HG03565 (cell line): ENCODE data around the gene PKD1.

Experiments
- ATAC-seq: cut with Tn5 transposase; IDR thresholded peaks from one replicate; pipeline ENCODE4 v1.9.1; 2021; ENCODE audit warnings: mild to moderate bottlenecking, moderate library complexity; ENCODE audit not compliant: unreplicated experiment

The PKD1 gene

DNA sequence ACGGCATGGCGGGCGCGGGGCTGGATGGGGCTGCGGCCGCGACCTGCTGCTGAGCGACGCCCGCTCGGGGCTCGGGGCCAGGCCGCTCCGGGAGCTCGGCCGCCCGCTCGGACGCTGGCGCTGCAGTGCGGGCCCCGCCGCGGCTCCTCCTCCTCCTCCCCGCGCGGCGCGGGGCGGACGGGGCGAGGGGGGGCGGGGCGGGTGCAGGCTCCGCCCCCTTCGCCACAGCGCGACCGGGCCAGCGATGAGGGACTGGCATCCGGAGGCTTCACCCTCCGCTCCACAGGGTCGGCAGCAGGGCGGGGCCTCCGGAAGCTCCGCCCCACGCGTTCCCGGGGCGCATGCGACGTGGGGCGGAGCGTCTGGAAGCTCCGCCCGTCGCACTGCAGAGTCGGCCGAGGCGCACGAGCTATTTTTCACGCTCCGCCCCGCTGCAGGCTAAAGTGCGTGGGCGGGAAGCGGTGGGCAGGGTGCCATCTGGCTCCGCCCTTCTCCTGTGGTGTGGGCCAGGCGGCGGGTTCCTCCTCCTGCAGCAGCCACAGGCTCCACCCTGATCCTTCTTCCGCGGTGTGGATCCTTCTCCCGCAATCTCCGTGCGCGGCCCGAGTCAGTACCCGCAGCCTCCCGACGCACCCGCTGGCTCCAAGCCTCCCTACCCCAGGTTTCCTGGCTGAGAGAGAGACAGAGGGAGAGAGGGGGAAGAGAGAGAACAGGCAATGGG lies at the start of gene PKD1:
PKD1 (minus strand) TSS at position 129 of the 721 bp plus-strand sequence. CDS start 209 bp downstream, outside the sequence.
- peak; percentile 48 for ATAC-seq

DNA sequence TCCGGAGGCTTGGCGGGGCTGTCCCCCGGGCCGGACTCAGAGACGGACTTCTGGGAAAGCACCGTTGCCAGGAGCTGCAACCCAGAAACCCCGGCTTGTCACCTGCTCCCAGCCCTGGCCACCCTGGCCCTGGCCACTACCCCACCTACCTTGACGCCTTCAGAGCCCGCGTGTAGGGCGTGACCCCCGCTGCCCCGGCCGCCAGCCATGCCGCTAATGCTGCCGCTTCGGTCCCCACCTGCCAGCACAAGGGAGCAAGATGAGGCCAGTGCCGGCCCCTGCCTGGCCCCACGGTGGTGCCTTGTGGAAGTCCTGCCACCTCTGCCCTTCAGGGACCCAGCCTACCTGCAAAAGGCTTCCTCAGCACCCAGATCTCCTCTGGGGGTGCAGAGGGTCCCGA lies 49.3 kb upstream of the PKD1 start:
- ATAC-seq: no peak

DNA sequence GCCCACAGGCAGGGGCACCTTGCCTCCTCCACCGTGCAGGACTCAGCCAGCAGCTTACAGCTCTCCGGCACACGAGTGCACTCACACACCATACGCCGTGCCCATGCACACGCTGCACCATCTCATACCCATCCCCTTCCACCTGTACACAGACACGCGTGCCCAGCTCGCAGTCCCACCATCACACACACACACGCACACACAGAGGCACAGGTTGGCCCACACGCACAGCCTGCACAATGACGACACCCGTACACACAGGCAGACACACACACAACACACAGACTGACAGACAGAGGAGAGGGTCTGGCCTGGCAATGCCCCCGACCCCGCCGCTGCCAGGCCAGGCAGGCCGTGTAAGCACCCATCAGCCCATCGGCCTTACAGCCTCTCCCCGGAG lies 48.6 kb upstream of the PKD1 start:
- no peak for ATAC-seq

GRCh38 chr16:2183671-2184070 lies 48.0 kb upstream of the PKD1 start:
- no peak for ATAC-seq

DNA sequence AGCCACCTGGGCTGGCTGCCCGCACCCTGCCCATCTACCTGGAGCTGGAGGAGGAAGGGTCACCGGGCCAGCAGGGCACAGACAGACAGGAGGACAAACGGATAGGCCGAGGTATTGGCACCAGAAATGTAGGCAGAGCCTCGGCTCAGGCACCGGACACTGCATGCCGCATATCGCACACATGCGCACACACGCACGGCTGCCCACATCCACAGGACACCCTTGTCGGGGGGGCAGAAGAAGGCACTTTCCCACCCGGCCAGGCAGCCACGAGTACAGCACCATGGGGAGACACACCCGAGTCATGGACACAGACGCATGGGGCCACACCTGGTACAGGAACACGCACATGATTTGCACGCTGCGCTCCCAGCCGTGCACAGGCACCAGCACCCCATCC lies 46.3 kb upstream of the PKD1 start:
- ATAC-seq: no peak

DNA sequence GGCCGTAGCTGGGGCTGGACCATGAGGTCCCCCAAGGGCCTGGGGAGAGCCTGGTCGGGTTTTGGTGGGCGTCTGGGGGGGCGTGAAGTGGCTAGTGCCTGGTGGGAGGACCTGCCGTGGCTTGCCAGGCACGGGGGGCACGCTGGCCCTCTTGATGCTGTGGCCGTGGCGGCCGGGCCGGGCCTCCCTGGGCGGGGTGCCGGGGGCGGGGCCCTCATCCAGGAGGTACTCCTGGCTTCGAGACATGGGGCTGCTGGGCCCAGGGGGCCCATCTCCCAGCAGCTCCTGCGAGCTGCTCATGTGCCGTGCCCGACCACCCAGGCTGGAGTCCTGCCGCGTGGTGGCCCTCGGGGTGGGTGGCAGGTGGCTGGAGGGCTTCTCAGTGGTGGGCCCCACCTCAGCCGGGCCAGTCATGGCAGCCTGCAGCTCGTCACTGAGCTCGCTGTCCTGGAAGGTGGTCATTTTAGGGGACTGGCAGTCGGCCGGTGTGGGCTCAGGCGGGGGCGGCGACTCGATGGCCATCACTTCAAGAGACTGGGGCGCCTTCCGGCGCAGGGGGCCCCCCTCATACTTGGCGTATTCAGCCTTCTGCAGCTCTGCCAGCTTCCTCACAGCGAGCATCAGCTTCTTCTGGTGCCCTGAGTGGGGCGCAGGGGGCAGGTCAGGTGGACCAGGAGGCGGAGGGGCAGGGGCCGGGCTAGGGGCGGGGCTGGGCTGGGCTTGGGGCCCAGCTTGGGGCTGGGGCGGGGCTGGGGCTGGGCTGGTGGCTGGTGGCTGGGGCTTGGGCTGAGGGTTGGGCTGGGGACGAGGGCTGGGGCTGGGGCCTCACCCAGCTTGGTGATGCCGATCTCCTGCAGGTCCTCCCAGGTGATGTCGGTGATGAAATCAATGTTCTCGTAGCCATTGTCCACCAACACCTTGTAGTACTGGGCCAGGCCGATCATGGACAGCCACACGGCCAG lies 45.5 kb upstream of the PKD1 start:
- ATAC-seq: no peak

DNA sequence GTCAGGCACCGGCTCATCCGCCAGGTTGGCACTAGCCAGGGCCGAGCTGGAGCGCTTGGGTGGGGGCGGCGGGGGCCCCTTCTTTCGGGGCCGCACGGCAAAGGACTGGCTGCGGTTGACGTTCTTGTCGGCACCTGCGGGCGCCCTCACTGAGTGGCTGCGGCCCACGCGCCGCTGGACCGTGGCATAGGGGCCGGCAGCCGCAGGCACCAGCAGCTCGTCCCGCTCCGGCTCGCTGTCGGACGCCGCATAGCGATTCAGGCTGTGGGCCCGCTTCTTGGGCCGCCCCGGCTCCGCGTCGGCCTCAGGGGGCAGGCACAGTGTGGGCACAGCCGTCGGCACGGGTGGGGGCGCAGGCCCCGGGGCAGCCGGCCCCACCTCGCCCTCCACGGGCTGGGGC lies 44.8 kb upstream of the PKD1 start:
- ATAC-seq: no peak

DNA sequence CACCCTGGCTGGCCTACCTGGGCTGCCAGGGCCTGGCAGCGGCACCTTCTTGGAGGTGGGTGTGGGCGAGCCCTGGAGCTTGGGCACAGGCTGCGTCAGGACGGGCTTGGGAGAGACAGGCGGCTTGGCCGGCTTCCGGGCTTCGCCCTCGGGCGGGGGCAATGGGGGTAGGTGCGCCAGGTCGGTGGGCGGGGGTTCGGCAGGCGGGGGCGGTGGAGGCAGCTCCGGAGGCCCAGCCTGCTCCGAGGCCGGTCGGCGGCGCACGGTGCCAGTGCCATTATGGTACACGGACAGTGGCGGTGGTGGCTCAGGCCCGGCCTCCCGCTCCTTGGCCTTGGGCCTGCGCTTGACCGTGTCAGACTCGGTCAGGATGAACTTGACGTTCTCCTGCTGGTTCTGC lies 43.9 kb upstream of the PKD1 start:
- ATAC-seq: no peak

DNA sequence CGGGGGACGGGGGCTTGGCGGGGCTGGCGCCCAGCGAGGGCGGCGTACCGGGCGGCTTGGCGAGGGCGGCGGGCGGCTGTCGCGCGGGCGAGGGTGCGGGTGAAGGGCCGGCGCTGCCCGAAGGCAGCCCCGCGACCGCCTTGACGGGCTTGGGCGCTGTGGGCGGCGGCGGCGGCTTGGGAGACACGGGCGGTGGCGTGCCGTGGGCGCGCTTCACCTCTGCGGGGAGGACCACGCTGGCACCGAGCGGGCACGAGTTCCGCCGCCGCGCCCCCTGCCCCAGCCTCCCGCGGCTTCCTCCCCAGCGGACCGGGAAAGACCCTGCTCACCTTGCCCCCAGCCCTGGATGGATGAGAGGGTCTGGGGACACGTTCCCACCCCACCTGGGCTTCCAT lies 43.4 kb upstream of the PKD1 start:
- no peak for ATAC-seq

DNA sequence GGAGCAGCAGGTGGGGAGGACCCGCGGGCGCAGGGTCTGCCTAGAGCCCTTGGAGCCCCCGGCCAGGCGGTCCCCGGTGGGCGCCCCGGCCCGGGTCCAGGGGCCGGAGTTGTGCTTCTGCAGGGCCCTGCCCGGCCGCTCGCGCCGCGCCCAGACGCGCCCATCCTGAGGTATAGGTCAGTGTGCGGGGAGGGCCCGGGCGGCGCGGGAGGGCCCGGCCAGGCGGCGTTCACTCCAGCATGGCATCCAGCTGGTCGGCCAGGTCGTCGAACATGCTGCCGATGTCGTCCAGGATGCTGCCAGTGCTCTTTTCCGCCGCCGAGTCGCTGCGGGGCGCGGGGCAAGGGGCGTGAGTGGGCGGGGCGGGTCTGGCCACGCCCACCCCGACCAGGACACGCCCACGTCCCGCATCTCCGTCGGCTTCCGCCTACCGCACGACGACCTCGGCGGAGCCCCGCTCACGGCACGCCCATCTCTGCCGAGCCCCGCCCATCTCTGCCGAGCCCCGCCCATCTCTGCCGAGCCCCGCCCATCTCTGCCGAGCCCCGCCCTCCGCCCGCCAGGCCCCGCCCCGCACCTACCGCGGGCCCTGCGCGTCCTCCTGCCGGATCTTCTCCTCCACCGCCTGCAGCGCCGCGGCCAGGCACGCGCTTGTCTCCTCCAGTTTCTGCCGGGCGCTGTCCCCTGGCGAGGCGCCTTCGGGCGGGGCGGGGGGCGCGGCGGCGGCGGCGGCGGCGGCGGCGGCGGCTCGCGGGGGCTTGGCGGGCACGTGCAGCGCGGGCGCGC lies 42.8 kb upstream of the PKD1 start:
- ATAC-seq: no peak

GRCh38 chr16:2177561-2177960 lies 41.9 kb upstream of the PKD1 start:
- ATAC-seq: no peak

- no peak for ATAC-seq
Observed at GRCh38 chr16:2177101-2177500, 41.4 kb upstream of the PKD1 start.

DNA sequence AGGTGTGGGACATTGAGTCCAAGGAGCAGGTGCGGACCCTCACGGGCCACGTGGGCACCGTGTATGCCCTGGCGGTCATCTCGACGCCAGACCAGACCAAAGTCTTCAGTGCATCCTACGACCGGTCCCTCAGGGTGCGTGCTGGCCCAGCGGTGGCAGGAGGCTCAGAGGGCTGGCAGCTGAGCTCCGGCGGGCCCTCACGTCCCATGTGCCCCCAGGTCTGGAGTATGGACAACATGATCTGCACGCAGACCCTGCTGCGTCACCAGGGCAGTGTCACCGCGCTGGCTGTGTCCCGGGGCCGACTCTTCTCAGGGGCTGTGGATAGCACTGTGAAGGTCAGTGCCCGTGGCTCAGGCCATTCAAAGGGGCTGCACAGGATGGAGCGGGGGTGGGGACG lies 40.3 kb upstream of the PKD1 start:
- no peak for ATAC-seq

- ATAC-seq: no peak
Observed at GRCh38 chr16:2175454-2175853, 39.8 kb upstream of the PKD1 start.

DNA sequence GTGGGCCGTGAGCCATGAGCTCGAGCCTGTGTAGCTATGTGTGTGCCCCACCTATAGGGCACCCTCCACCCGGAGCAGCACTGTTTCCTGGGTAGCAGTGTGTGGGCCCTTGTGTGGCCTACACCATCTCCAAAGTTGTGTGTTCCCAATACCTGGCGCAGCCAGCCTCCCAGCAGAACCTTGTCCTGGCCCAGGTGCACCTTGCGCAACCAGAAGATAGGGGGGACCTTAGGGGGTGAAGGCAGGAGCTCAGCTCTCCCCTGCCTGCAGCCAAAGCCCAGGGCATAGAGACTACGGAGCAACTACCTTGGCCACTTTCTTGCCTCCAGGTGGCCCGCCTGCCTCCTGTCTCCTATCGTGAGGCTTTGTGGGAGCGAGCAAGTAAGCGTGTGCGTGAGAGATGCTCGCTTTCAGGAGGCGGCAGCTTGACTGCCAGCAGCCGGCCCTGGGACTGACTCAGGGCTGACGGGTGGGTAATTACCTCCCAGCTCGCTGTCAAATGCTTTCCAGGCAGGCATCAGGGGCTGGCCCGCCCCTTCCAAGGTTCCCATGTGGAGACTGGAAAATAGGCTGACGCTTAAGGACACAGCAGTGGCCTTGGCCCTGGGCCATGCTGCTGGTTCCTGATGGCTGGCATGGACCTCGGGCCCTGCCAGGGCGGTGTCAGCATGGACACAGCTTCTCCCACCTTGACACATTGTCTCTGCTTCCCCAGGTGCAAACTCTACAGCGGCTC lies 38.9 kb upstream of the PKD1 start:
- no peak for ATAC-seq

GRCh38 chr16:2173916-2174315 lies 38.2 kb upstream of the PKD1 start:
- no peak for ATAC-seq

- ATAC-seq: no peak
Observed at GRCh38 chr16:2173366-2173765, 37.7 kb upstream of the PKD1 start.

- no peak for ATAC-seq
Observed at GRCh38 chr16:2172688-2173335, 37.1 kb upstream of the PKD1 start.

GRCh38 chr16:2171601-2172178 lies 36.0 kb upstream of the PKD1 start:
- no peak for ATAC-seq
